NCI-H187 treated with DMSO at 0.1 percent for 48 hours (cell line): ENCODE results near the gene TBC1D8.

Source experiments
- DNase-seq: peaks from one replicate; lab custom pipeline; 2025; lab: John Stamatoyannopoulos, UW

Gene TBC1D8

DNA sequence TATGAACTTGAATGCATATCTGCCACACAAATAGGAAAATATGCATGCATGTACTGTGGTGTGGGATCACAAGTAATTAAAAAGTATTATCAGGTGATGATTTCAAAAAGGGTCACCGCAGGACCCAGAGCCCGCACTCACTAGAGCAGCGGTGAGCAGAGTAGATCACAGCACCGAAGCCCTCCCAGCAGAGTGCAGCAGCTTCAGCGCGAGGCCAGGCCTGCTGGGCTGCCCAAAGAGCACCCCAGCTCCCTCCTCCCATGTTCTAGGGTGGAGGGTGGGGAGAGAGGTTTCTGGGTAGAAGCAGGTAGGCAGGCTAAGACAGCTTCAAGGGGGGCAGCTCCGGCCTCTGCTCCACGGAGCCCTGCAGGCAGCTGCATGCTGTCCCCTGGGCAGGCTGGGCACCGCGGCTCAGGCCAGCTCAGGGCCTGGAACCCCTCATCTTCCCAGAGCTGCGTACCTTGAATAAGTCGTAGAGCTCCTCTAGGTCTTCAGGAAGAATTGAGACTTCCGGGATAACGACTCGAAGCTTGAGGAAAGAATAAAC, 124.2 kb downstream of the TBC1D8 start:
- DNase-seq = no peak

DNA sequence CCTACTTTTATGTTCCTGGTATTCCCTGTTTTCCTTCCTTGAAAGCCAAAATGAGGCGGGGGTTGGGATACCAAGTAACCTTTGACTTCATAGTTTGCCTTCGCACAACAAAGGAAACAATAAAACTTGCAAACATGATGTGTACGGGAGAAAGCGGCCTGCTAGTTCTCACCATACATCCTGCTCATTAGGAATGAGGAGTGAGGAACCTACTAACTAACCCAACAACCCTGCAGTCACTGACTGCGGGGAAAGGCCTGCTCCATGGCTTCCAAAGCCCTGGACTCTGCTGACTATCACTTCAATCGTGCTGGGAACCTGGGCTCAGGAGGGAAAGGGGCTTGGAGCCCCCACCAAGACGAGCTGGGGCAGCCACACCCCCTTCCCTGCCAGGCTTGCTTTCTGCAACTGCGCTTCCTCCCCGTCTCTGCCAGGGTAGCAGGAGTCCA, 124.9 kb downstream of the TBC1D8 start:
- DNase-seq = no peak

DNA sequence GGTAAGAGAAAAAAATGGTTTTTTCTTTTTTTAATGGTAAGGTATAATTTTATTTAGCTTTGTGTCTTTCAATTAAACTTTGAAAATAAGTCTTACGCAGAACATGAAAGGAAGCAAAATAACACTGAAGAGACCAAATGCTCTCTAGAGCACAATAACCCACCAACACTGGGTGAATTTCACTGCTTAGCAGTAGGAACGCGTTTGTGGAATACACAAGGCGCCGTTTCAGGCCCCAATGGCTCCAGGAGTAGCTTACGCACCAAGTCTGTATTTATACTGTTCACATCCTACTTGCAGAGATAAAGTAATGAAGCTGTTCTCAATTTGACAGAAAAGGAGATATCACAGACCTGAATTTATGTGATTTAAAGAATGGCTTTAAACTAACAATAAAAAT, 125.6 kb downstream of the TBC1D8 start:
- no peak for DNase-seq

DNA sequence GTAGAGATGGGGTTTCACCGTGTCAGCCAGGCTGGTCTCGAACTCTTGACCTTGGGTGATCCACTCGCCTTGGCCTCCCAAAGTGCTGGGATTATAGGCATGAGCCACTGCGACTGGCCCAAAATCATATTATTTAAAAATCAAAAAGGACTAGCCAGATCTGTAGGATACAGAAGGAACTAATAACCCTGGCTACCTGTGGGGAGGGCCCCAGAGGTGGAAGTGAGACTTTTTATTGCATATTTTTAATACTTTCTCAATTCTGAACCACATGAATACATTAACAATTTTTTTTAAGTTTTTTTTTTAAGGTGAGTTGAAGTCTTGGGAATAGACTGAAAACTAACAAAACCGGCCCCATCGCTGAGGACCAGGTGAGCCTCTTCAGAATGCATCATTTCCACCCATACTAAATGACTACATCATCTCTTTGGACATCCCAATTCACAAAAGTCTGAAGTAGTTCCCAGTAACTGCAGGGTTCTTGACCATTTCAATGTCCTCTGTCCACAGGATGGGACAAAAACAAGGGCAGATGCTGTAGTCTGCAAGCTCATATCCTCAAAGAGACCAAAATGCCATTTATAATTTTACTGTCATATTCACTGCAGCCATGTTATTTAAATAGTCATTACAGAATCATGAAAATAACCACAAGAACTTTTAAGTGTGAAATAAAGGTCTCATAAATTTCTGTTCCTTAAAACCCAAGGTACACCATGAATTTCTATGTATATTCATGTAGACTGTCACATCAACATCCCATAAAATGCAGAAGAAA, 127.7 kb downstream of the TBC1D8 start:
- DNase-seq = no peak

DNA sequence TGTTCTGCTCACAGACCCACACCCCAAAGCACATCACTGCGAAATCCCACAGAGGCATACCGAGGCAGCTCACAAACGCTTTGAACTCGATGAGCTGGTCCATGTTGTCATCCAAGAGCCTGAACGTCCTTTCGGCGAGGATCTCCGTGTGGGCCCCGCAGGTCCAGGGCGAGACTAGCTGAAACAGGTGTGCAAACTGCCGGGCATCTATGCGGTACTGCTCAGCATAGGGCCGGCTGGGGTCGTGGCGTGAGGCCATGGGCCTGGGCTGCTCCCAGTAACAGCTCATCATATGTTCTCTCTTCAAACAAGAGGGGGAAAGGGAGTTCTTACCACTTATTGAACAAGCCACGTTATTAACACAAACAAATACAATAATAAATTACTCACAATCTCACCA, 129.0 kb downstream of the TBC1D8 start:
- DNase-seq = no peak

DNA sequence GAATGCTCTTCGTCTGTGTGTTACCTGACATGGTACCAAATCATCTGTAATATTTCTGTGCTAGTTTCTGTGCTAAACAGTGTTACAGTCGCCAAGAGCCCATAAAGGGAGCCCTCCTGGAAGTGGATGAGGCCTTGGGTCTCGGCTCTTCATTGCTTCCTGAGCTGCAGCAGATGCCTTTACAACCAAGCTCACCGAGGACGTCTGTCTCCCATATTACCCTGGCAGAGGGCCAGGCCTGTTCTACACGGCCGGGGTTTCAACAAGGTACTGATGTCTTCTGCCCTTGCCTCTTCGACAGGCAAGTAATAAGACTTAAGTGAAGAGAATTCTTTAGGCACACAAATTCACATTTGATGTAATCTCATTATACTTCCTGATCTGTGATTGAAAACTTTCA, 132.2 kb downstream of the TBC1D8 start:
- DNase-seq = no peak

DNA sequence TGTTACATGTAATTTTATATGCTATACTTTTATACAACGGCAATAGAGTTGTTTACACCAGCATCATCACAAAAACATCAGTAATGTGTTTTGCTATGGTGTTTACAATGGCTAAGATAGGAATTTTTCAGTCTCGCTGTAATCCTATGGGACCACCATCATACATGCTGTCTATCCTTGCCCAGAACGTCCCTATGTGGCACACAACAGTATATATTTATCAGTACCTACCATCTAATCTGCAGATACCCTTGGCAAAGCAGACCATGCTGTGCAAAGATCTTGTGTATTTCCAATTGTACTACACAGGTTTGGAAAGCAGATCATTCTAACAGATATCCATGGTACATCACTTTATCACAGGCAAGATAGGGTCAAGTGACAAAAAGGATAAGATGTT, 133.8 kb downstream of the TBC1D8 start:
- DNase-seq = no peak

DNA sequence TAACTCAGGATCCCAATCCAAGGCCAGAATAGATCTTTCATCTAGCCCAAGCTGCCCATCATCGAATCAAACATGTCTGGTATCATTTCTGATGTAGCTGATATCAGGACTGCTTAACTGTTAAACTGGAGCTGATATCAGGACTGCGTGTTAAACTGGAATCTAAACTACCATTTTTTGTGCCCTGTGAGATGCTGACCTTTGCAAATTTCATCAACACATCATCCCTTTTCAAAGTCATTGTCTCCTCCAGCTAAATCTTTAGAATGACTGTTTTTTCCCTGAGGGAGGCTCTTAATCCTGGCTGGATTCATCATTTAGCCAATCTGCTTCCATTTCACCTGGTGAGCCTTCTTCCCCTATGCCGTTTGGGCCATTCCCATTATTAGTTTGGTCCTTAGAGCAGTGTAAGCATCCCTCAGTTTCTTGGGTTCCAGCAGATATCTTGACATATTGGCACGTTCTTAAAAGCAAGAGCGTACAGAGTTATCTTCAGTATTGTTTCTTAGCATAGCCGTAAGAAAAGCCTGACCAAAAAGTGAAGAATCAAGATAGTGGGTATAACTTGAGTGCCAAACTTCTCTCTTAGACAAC, 136.8 kb downstream of the TBC1D8 start:
- DNase-seq = no peak

DNA sequence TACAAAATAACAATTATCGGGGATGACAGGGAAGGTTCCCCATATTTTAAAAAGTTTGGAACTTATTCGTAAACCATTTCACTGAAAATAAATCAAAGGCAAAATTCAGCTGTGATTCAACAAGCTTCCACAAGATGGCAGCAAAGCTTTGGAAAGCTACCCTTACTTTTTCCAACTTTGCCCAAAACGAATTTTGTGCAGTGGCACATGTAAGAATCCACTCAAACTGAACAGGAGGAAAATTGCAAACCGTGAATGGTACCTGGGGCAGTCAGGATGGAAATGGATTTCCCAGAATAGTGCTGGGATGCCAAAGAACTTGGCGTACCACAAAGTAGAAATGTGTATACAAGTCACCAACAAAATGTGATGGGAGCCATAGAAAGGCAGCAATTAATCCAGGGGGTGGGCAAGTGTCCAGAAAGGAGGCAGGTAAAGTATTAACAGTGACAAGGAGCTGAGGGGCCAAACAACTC, 138.4 kb downstream of the TBC1D8 start:
- no peak for DNase-seq

DNA sequence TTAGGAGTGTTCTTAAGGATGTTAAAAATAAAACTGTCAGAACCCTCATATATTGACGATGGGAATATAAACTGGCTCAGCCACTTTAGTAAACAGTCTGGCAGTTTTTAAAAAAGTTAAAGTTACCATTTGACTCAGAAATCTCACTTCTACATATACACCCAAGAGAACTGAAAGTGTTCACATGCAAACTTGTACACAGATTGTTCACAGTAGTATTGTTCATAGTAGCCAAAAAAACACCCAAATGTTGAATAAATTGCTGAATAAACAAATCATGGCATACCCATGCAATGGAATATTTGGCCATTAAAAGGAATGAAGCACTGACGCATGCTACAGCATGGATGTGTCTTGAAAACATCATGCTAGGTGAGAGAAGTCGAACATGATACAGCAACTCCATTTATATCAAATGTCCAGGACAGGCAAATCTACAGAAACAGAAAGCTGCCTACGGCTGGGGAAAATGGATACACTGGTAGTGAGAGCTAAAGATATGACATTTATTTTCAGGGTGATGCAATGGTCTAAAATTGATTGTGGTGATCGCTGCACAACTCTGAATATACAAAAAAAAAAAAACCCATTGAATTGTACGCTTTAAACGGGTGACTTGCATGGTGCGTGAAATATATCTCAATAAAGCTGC, 139.0 kb downstream of the TBC1D8 start:
- DNase-seq = no peak

DNA sequence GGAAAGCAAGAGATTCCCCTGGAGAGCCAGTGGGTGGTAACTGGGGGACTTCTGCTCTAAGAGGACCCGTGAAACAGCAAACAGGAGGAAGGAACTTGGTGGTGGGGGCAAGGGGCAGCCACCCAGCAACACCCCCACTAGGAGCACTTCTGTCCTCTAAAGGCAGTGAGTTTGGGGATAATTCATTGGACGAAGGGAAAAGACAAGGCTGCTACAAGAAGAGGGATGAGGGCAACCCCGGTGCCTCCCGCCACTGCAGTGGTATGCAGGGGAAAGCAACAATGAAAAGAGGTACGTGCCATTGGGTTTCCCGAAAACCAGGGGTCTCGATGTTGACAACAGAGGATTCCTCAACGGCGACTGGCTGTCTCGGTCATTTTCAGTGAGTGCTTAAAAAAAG, 140.0 kb downstream of the TBC1D8 start:
- DNase-seq = no peak

DNA sequence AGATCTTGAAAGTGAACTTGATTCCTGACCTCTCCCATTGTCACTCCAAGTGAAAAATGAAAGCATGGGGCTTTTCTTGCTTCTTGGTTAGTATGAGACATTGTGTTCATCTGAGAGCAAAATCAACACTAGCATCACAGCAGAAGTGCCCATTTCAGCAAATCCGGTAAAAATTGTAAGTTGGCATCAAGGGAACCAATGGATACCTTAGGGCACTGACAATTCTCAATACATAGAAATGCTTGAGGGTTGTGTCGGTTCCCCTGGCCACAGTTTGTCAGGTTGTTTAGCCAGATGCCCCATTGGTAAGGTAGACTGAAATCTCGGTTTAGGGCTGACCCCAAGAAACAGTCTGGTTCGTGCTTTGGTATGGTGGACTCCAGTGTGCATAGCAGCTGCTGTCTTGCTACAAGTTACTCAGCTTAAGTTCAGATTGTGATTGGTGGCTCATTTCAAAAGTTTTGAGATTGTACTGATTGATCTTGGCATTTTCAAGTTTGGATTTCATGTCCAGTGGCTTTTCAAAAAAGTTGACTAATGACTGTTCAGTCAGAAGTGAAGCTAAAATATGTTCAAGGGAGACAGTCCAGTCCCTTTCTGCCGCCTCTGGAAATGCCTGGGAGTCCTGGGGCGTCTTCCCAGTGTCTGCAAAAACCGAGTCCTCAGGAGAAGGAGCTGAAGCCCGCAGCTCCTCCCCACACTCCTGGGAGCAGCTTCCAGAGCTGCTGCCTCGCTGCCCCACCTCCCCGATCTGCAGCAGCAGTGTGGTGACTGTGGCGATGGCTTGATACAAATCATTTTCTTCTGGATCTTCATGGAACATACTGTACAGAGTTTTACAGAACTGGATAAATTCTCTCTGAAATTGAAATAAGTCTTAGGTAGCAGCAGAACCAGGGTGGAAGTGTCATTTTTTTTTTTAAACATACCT, 143.5 kb downstream of the TBC1D8 start:
- no peak for DNase-seq

DNA sequence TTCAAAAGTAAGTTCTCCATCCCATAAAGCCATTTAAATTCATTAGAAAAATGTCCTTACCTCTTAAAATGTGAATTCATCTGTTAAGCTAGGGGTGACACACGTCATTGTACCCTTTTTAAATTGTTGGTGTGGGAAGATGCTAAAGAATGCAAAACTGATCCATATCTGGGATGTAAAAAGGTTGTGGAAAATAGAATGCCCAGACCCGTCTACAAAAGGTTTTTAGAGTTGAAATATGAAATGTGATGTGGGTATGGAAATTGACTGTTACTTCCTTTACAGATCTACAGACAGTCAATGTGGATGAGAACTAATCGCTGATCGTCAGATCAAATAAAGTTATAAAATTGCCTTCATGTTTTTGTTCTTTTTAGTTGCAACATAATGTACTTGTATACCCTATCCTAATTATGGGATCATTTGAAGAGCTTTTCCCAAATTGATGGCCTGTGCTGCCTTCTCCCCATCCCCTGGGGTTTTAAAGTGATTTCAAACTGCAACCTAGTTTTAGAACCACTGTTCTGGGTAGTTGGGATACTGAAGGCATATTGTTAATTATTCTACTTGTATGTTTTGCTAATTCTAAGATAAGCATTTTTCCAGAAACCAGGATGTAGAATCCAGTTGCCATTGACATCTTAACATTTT, 145.0 kb downstream of the TBC1D8 start:
- DNase-seq = no peak

DNA sequence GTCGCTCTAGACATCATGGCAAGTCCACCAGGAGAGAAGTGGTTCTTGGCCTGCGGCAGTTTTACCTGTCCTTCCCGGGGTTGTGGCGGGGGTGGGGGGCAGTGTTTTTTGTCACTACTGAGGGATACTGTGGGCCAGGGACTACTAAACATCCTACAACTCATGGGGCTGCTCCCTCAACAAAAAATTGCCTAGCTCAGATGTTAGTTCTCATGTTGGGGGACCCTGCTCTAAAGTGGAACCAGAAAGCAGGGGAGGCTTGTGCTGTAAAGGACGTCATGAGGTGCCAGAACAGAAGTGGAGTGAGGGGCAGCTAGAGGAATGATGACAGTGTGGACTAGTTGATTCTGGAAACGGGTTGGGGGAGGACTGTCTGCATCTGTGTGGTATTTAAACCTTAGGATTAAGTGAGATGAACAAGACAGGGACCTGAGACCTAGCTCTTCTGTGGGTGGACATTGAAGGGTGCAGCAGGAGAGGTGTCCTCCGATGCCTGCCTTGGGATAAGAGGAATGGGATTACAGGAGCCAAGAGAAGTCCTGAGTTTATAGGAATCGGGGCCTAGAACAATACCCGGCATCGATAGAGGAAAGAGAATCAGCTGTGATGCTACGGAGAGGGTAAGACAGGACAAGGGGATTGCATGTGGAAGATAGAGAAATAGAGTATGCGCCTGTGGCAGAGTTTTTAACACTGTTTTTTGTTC, 146.4 kb downstream of the TBC1D8 start:
- no peak for DNase-seq

DNA sequence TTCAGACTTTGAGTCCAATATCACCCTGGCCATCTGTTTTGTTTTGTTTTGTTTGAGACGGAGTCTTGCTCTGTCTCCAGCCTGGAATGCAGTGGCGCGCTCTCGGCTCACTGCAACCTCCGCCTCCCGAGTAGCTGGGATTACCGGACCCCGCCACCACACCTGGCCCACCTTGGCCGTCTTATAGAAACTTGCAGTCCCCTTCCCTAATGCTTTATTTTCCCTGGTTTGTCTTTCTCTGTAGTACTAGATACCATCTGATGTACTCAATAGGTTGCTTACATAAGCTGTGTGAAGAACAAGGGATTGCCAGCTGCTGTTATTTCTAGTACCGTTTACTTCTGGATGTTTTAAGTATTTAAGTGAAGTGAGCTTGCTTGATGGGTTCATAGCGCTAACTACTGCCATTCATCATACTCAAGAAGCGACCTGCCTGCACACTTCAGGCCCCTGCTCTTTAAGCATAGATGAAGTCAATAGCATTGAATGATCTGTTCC, 147.9 kb downstream of the TBC1D8 start:
- no peak for DNase-seq

DNA sequence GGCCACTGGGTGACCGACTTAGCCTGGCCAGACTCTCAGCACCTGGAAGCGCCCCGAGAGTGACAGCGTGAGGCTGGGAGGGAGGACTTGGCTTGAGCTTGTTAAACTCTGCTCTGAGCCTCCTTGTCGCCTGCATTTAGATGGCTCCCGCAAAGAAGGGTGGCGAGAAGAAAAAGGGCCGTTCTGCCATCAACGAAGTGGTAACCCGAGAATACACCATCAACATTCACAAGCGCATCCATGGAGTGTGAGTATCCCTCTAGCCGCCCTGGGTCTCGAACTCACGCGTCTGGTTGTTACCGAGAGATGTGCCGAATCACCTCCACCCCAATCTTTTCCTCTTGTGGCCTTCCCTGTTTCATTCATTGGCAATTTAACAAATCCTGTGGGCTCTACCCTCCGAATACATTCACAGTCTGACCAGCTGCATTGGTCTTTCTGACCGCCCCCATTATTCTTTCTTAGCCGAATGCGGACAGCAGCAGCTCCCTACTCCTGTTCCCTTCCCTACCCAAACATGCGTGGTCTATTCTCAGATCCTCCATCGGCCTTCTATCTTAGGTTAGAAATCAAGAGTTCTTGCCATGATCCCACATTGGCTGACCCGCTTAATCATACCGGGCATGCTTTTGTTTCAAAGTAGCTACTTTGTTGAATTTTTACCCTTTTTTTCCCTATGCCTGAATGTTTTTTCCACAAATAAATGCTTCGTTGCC, 148.5 kb downstream of the TBC1D8 start:
- no peak for DNase-seq

DNA sequence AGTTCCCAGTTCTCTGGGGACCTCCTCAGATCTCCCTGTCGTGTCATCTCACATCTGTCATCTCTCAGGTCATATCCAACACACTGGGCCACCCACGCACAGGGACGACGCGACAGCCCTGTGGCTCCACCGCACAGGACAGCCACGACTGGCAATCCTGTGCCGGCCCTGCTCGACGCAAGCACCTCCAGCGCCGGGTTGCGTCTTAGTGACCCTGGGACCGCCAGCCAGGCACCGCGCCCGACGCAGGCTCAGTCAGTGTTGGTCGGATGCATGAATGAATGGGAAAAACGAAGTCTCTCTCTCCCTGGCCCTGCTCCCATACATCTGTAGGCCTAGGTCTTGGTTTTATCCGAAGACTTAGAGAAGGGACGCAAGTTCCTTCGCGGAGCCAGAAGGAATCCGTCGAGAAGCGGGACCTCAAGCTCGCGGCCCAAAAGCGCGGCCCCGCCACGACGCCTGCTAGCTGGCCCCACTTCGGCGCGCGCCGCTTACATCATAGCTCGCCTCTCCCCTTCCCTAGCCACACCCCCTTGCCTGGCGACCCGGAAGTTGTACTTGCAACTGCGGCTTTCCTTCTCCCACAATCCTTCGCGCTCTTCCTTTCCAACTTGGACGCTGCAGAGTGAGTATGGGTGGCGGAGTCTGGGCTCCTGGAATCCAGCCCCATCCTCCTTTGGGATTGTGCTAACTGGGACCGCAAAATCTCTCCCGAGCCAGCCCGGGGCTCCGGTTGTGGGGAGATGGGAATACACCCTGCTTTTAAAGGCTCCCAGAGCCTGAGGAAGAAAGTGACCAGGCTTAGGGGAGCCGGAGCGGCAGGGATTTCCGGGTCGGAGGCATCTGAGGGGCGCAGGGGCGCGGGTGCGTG, 149.3 kb downstream of the TBC1D8 start, which contains the start of gene RPL31:
Gene RPL31 (plus strand): TSS at position 599 of the 871 bp plus-strand sequence. CDS start 413 bp downstream, outside the sequence.
- DNase-seq = peak; percentile 40

DNA sequence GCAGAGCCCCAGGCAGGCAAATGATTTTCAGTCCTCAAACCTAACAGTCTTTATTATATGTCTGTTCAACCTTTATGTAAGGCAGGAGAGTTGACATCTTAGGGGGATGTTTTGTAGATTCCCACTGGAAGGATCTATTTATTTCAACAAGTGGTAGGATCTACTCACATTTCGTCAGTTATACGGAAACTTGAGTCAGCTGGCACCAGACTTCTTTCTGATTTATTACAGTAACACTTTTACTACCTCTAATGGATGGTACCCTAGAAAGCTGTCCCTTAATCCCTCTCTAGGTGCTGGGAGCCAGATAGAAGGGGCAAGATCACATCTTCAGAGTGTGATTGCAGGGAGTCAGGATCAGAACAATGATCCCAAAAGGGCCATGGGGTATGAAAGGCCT, 151.2 kb downstream of the TBC1D8 start:
- DNase-seq = no peak

DNA sequence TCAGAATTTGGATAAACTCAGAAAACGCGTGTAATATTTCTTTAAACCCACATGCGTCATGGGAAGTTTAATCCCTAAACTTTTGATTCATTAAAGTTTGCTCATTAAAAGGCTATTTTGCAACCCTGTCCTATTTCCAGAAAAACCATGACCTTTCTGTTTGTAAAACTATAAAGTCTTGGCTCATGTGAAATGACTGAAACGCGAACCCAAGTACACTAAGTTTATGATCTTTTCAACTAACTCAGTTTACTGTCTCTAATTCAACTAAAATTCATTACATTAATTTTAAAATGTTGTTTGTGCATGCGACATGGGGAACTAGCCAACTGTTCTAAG, 153.0 kb downstream of the TBC1D8 start:
- no peak for DNase-seq
